Activated CD8-positive, alpha-beta T cell treated with anti-CD3 and anti-CD28 coated beads for 36 hours (primary cell): Measurements from ENCODE around the gene CXorf66. TPM values are rescaled to one million over a fixed set of nuclear protein-coding genes. Genes with fewer than 3 reads are reported as not detected.
"Not testable (repeated sequence)": the region's sequence is repeated elsewhere in the genome, so short reads cannot be mapped to it uniquely, and the experiment has no call there.

Experiments used
- ATAC-seq: fragments of 200-7000 bp; cut with Tn5 transposase; one replicate; pipeline ENCODE4 v1.10.0; 2021; ENCODE audit warnings: mild to moderate bottlenecking, moderate library complexity
- CTCF ChIA-PET: fragments of 350-600 bp; sonication (Branson Sonifier 250); formaldehyde crosslinking; loops from one replicate; lab custom pipeline; 2021; ENCODE audit warnings: antibody characterized with exemption; lab: Charles Lee
- POLR2A ChIA-PET: fragments of 350-600 bp; sonication (Branson Sonifier 250); formaldehyde crosslinking; loops from one replicate; lab custom pipeline; 2021; ENCODE audit warnings: antibody characterized with exemption; lab: Charles Lee
- DNase-seq: peaks from one replicate; pipeline ENCODE4 v3.0.0-alpha.2; 2020
- H3K27ac Mint-ChIP-seq: one replicate; pipeline ENCODE4 v1.8.0; 2021; ENCODE audit warnings: mild to moderate bottlenecking, mixed read lengths
- H3K27me3 Mint-ChIP-seq: one replicate; pipeline ENCODE4 v1.8.0; 2021; ENCODE audit warnings: mixed read lengths
- H3K36me3 Mint-ChIP-seq: one replicate; pipeline ENCODE4 v1.8.0; 2021; ENCODE audit warnings: low read depth, mixed read lengths
- H3K4me1 Mint-ChIP-seq: one replicate; pipeline ENCODE4 v1.8.0; 2021; ENCODE audit warnings: low read depth, mixed read lengths
- H3K4me3 Mint-ChIP-seq: one replicate; pipeline ENCODE4 v1.8.0; 2021; ENCODE audit warnings: mild to moderate bottlenecking, moderate library complexity, mixed read lengths
- H3K9me3 Mint-ChIP-seq: one replicate; pipeline ENCODE4 v1.8.0; 2021; ENCODE audit warnings: mixed read lengths
- intact Hi-C: fragments of 100-400 bp; cut with micrococcal nuclease; formaldehyde crosslinking; loops from one replicate; pipeline ENCODE4 v1.10.0; 2022
- total RNA-seq, 2 experiments: library from RNA; stranded (reverse); gene quantifications; one replicate each; pipeline ENCODE4 v1.2.3, GENCODE V29; 2021
- TF ChIP-seq, protein P1 (sequence below): fragments of 200-600 bp; IDR thresholded peaks from one replicate; pipeline ENCODE4 v1.8.0; 2022; ENCODE audit warnings: antibody characterized with exemption, mild to moderate bottlenecking

The CXorf66 gene
- total RNA-seq, 2 experiments from 2014 or later: not detected

DNA sequence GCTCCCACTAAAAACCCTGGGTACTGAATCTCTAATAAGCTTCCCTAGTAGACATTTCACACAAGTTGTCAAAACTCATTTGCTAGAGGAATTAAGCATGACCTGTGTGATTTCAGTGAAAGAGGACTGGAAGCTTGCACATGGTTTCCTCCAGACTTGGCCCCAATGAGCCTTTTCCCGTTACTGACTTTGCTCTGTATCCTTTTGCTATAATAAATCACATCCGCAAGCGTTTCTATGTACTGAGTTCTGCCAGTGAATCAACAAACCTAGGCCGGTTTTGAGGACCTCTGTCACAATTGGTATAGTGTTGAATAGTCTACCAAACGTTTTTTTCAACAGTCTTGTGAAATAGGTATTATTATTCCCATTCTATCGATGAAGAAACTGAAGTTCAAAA is 40.6 kb downstream of the CXorf66 start:
- intact Hi-C loops: no loop called here
- Mint-ChIP-seq H3K4me3 (no peak overlapping the region), H3K27ac (no peak overlapping the region), H3K36me3 (peaks cover 21% of the 10 kb centered on the region), H3K27me3 (no peaks in the 10 kb centered on the region), H3K9me3 (no peaks in the 10 kb centered on the region), H3K4me1 (peaks cover 42% of the 10 kb centered on the region)
- POLR2A ChIA-PET: interaction anchor here (1.0 kb wide), 1 partner anchor 12 kb away, joined by 3 read pairs; no protein-coding TSS in a partner anchor
- no peak for DNase-seq
- CTCF ChIA-PET: no interaction called here
- ATAC-seq: no peak
- TF ChIP-seq, protein P1, sequence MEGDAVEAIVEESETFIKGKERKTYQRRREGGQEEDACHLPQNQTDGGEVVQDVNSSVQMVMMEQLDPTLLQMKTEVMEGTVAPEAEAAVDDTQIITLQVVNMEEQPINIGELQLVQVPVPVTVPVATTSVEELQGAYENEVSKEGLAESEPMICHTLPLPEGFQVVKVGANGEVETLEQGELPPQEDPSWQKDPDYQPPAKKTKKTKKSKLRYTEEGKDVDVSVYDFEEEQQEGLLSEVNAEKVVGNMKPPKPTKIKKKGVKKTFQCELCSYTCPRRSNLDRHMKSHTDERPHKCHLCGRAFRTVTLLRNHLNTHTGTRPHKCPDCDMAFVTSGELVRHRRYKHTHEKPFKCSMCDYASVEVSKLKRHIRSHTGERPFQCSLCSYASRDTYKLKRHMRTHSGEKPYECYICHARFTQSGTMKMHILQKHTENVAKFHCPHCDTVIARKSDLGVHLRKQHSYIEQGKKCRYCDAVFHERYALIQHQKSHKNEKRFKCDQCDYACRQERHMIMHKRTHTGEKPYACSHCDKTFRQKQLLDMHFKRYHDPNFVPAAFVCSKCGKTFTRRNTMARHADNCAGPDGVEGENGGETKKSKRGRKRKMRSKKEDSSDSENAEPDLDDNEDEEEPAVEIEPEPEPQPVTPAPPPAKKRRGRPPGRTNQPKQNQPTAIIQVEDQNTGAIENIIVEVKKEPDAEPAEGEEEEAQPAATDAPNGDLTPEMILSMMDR: no peak

DNA sequence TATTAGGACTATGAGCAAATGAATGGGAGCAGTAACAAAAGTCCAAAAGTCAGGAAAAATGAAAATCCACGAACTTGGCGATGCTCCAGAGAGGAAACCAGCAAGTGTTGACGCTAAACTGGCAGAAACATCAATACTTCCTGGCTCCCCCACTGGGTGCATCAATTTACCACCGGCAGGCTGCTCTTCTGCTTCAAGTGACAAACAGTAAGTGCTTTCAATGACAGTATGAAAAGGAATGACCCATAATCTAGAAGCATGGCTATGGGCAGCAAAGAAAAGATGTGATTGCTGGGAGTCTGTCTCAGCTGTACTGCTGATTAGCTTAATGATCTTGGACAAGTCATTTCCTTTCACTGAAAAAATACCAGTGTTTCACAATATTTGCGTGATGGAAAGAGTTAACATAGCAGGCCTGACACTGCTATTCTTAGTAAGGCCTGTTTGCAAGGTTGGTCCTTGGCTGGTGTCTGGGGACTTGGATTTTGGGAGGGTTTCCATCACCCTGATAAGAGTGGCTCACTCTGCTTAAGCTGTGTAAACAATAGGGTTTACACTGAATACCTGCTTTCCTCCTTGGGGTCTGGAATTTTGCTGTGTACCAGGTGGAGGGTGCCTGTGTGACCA is 41.1 kb downstream of the CXorf66 start:
- ChIA-PET CTCF (no interaction called here), POLR2A (interaction anchor here (1.0 kb wide), 1 partner anchor 11 kb away, joined by 3 read pairs; no protein-coding TSS in a partner anchor)
- intact Hi-C loops: no loop called here
- TF ChIP-seq, protein P1: no peak
- H3K4me3 Mint-ChIP-seq: no peak overlapping the region
- H3K36me3 Mint-ChIP-seq: peaks cover 21% of the 10 kb centered on the region
- H3K27me3 Mint-ChIP-seq: no peaks in the 10 kb centered on the region
- H3K27ac Mint-ChIP-seq: no peak overlapping the region
- no peaks in the 10 kb centered on the region for H3K9me3 Mint-ChIP-seq
- ATAC-seq: peak; percentile 39
- H3K4me1 Mint-ChIP-seq: peaks cover 41% of the 10 kb centered on the region
- DNase-seq: no peak

DNA sequence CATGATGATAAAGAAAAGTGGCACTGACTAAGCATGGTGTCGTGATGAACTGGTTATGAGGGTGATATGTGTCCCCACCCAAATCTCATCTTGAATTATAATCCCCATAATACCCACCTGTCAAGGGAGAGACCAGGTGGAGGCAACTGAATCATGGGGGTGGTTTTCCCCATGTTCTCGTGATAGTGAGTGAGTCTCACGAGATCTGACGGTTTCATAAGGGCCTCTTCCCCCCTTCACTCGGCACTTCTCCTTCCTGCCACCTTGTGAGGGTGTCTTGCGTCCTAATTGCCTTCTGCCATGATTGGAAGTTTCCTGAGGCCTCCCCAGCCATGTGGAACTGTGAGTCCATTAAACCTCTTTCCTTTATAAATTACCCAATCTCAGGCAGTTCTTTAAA is 44.2 kb downstream of the CXorf66 start:
- H3K4me3 Mint-ChIP-seq, intact Hi-C loops, POLR2A ChIA-PET, H3K27ac Mint-ChIP-seq, ATAC-seq, DNase-seq, CTCF ChIA-PET, H3K9me3 Mint-ChIP-seq, H3K27me3 Mint-ChIP-seq: not testable (repeated sequence)
- H3K4me1 Mint-ChIP-seq: peaks cover 45% of the 10 kb centered on the region
- peaks cover 19% of the 10 kb centered on the region for H3K36me3 Mint-ChIP-seq

DNA sequence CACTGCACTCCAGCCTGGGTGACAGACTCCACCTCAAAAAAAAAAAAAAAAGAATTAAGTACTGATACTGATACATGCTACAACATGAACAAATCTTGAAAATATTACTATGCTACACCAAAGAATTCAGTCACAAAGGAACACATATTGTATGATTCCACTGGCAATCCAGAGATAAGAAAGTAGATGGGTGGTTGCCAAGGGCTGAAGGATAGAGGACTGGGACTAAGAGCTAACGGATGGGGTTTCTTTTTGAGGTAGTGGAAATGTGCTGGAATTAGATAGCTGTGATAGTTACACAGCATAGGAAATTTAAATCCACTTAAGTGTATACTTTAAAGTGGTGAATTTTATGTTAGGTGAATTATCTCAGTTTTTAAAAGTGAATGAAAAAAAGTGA is 45.0 kb downstream of the CXorf66 start:
- no peak overlapping the region for H3K27ac Mint-ChIP-seq
- peaks cover 19% of the 10 kb centered on the region for H3K36me3 Mint-ChIP-seq
- no peaks in the 10 kb centered on the region for H3K9me3 Mint-ChIP-seq
- ChIA-PET CTCF (no interaction called here), POLR2A (no interaction called here)
- no peaks in the 10 kb centered on the region for H3K27me3 Mint-ChIP-seq
- intact Hi-C loops: no loop called here
- TF ChIP-seq, protein P1: no peak
- no peak for ATAC-seq
- H3K4me3 Mint-ChIP-seq: no peak overlapping the region
- H3K4me1 Mint-ChIP-seq: peaks cover 37% of the 10 kb centered on the region
- no peak for DNase-seq

DNA sequence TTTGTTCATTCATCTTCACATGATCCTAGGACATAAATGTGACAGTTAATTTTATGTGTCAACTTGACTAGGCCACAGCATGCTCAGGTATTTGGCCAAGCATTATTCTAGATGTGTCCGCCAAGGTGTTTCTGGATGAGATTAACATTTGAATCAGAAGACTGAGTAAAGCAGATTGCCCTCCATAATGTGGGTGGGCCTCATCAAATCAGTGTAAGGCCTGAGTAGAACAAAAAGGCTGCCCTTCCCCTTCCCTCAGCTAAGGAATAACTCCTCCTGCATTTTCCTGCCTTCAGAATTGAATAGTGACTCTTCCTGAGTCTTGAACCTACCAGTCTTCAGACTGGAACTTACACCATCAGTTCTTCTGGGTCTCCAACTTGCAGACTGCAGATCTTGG is 50.9 kb downstream of the CXorf66 start:
- TF ChIP-seq, protein P1: no peak
- CTCF ChIA-PET: no interaction called here

More for the DNA sequence above, 50.9 kb downstream of the CXorf66 start:
- no peaks in the 10 kb centered on the region for H3K27me3 Mint-ChIP-seq
- no peak for ATAC-seq
- H3K9me3 Mint-ChIP-seq: no peaks in the 10 kb centered on the region
- no peak overlapping the region for H3K4me3 Mint-ChIP-seq
- peaks cover 23% of the 10 kb centered on the region for H3K4me1 Mint-ChIP-seq
- DNase-seq: no peak
- H3K36me3 Mint-ChIP-seq: peaks cover 4% of the 10 kb centered on the region
- H3K27ac Mint-ChIP-seq: no peak overlapping the region
- intact Hi-C loops: no loop called here
- POLR2A ChIA-PET: no interaction called here
